NCI-H2029 (cell line): ENCODE measurements around the gene ERGIC2.
"Not testable (repeated sequence)": the region's sequence is repeated elsewhere in the genome, so short reads cannot be mapped to it uniquely, and the experiment has no call there.

Source experiments
- DNase-seq: peaks from one replicate; lab custom pipeline; 2025; lab: John Stamatoyannopoulos, UW

The ERGIC2 gene, protein sequence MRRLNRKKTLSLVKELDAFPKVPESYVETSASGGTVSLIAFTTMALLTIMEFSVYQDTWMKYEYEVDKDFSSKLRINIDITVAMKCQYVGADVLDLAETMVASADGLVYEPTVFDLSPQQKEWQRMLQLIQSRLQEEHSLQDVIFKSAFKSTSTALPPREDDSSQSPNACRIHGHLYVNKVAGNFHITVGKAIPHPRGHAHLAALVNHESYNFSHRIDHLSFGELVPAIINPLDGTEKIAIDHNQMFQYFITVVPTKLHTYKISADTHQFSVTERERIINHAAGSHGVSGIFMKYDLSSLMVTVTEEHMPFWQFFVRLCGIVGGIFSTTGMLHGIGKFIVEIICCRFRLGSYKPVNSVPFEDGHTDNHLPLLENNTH

DNA sequence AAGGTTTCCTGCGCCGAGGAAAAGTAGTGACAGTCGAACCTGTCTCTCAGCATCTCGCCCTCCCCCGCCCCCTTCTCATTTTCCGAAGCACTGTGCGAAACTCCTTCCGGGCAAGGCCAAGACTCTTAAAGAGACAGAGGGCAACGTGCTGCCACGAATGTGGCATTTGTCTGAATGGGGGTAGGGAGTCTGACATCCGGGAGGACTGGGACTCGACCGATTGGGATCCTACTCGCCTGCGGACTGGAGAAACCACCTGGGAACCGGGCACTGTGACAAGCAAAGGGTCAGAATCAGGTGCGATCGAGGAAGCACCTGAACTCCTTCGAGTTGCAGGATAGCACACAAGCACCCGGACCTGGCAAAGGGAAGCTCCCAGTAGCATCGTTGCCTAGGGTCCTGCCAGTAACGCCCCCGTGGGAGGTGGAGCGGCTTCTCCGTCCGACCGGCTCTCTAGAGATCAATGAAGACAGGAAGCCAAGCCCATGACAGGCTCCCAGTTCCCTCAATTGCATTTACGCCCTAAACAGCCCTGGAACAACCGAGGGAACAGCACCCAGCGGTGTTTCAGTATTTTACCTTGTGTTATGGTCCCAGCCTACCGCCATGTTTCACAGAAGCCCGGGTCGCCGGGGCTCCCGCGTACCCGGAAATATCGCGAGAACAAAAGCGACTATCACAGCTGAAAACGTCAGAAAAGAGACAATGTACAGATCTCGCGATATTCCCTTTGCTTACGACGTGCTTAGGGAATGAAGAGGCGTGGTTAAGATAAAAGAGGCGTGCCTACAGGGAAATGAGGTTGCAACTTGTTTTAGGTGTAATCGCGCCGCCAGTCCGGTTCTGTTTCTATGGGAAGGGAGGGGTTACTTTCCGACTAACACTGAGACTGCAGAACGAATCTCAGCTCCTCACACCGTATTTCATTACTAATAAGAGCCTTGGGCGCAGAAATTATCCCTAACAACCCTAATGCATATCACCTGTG lies at the start of gene ERGIC2:
Gene ERGIC2, minus strand, starts transcription at position 637 of the 988 bp plus-strand sequence. CDS start 9,539 bp downstream, outside the sequence.
- DNase-seq: peak; percentile 99

DNA sequence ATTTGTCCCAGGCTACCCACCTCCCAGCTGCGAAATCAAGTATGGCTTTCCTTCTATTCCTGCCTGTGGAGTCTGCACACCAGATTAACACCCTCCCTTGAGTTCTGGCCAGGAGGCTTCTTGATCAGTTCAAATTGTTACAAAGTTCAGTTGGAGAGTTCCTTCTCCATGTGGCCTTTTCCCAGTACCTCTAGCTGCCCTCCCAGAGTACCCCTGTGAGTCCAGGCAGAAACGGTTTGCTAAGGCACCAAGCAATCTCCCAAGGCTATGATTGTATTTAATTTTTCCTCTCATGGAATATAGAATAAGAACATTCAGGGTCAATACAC lies 49.7 kb upstream of the ERGIC2 start:
- DNase-seq: no peak

DNA sequence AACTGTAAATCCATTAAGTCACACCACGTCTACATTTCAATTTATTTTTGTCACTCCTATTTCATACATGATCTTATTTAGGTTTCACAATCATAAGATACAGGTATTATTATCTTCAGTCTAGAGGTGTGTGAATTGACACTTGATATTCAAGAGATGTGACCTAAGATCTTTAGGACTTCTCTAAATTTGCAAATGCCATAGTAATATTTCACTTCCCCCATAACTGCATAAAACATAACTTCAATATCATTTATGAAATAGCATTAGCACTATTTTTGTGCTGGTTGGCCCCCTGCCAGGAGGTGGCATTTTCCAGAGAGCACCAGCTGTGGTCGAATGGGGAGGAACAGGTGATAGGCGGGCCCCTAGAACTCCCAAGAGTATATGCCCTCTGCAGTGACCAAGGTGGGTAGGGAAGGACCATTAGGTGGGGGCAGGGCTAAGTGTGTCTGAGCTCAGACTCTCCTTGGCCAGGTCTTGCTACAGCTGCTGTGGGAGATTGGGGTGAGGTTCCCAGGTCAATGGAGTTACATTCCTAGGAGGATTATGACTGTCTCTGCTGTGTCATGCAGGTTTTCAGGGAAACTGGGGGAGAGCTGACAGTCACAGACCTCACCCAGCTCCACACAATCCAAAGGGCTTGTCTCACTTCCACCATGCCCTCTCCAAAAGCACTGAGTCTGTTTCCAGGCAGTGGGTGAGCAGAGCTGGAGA lies 49.2 kb upstream of the ERGIC2 start:
- no peak for DNase-seq

DNA sequence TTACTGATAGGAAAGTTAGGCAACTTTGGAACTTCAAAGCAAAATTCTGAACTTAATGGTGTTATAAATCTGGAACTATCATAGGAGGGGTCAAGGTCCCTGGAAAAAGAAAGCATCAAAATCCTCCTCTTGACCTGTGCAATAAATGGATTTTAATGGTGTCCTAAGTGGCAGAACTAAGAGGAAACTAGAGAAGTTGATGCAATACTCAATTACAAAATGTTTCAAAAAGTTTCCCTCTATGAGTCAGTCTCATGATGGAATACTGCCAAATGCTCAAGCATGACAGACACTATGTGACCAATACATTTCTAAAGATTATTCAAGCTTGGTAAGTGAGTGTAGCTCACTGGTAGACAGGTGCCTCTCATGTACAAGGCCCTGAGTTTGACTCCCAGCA lies 47.7 kb upstream of the ERGIC2 start:
- DNase-seq: no peak

DNA sequence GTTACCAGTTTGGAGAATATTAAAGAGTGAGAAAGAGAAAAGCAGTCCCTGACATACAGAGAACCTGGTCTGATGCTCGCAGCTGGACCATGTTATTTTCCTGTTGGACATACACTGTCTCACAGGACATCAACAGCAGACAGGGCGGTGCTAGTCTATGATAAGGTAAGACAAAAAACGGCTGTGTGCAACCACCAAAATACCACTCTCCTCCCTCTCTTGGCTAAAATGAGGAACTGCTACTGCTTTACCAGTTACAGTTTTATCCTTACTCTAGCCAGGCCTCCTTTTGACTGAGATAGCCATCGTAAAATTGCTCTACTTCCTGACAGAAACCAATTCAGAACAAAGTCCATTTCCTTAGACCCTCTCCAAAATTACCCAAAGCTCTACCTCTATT lies 47.0 kb upstream of the ERGIC2 start:
- no peak for DNase-seq

DNA sequence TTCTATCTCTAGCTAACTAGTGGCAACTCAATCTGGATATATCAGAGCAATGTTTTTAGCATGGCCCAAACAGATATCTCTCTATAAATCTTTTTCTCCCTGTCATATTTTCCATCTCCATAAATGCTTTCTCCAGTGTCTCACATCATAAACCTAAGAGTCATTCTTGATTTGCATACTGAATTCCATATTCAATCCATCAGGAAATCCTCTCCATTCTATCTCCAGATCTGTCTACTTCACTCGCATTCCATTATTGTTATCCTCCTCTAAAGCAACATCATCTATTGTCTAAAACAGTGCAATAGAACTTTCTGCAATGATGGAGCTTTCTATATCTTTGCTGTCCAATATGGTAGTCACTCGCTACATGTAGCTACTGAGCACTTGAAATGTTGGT lies 45.5 kb upstream of the ERGIC2 start:
- no peak for DNase-seq

DNA sequence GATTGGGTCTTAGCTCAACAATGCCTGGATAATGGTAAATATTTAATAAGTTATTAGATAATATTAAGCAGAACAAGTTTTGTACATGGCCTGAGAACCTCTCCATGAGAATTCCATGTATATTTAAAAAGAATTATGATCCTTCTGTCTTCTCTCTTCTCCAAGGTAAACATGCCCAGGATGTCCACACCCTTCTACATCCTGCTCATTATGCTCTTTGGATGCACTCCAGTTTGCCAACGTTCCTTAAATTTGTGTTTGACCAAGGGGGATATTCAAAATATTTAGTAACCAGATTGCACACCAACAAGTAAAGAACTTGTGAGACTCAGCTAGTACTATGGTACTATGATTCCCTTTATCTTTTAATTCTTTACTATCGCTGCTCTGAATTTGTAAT lies 44.8 kb upstream of the ERGIC2 start:
- no peak for DNase-seq

DNA sequence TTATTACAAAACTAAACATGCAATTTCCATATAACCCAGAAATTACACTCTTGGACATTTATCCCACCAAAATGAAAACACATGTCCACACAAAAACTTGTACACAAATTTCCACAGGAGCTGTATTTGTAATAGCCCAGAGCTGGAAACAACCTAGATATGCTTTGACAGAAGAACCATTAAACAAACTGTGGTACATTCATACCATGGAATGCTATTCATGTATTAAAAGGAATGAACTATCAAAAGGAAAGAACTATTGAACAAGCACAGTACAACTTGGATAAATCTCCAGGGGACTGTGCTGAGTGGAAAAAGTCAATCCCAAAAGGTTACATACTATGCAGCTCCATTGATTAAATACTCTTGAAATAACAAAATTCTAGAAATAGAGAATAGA lies 35.8 kb upstream of the ERGIC2 start:
- DNase-seq: no peak

DNA sequence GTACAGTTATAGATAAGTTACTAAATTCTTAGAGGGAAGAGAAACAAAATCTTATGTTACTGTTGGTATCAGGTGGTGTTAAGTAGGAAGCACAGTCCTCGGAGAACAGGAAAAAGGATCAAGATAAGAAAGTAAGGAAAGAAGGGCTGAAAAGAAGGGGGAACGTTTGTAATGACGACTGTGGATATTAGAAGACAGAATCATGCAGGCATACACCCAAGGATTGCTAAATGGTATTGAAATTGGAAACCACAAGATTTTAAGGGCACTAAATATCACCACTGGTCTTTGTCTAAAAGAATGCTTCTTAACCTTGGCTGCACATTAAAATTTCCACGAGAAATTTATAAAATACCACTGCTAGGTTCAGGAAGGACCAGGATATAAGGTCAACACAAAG lies 34.1 kb upstream of the ERGIC2 start:
- DNase-seq: no peak

DNA sequence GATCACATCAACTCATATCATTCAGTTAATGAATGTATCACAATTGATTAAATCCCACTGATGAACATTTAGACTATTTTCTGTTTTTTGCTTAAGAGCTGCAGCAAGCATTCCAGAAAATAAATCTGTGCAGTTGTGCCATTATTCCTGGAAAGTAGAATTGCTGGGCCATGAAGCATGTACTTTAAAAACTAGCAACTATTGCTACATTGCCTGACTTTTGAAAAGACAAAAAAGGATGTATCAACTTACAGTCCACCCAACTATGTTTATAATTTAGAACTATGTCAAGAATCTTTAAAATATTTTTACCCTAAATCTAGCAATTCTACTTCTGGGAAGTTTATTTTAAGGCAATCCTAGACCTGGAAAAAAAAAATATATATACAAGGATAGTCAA lies 33.4 kb upstream of the ERGIC2 start:
- DNase-seq: no peak

DNA sequence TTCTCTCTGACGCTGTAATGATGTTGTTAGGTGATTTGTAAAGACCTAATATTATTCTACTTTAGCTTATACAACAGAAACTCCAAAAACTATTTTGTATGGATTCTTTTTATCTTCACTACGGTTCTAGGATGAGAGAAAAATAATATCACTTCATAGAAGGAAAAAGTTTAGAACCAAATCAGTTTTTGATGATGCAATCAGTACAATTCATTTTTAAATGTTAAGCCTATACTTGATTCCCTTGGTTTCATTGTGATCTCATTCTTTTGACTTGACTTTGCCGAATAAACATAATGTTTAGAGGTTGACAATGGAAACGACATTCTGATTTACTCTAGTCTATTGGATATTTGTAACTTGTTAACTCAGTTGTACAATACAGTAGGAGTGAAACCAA lies 24.6 kb upstream of the ERGIC2 start:
- no peak for DNase-seq

DNA sequence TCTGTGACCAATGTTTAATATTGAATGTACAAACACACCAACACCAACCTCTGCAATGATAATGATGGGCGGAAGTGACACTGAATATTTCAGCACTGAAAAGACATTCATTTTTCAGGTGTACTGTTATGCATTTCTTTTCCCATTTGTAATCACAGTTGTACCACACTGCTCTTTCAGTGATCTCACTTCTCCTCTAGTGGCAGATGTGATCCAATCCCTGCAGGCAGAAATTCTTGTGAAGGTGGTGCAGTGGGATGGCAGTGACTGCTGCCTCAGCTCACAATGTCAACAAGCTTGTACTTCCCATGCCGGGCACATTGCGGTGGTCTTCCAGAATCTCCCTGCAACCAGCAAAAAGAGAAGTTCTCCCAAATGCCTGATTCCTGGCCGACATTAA lies 23.0 kb upstream of the ERGIC2 start:
- no peak for DNase-seq

DNA sequence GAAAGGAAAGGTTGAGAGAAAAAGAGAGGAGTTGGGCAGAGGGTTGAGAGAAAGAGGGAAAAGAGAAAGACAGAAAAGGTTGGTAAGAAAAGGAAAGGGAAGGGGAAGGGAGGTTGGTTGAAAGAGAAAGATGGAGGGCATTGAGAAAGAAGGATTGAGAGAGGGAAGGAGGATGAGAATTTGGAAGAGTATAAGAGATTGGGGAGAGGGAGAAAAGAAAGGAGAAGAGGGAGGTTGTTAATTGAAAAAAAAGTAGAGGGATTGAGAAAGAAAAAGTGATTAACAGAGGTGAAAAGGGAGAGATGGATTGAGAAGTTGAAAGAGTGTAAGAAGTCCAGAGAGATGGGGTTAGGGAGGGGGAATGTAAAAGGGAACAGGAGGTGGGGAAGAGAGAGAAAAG lies 21.5 kb upstream of the ERGIC2 start:
- DNase-seq: no peak

DNA sequence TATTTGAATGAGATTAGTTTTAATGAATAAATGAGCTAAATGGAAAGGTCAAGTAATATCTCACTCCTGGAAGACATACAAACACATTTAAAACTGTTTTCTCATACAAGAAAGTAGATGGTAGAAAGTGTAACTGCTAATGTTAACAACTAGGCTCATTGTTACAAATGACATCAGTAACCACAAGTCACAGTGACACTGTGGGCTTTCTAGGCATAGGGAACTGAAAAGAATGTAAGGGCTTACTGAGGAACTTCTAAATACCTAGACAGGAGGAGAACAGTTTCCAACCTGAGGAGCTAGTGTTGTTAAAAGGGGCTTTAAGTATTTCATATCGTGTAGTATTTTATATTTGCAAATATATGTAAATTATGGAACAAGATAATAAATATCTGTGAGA lies 17.5 kb upstream of the ERGIC2 start:
- no peak for DNase-seq

DNA sequence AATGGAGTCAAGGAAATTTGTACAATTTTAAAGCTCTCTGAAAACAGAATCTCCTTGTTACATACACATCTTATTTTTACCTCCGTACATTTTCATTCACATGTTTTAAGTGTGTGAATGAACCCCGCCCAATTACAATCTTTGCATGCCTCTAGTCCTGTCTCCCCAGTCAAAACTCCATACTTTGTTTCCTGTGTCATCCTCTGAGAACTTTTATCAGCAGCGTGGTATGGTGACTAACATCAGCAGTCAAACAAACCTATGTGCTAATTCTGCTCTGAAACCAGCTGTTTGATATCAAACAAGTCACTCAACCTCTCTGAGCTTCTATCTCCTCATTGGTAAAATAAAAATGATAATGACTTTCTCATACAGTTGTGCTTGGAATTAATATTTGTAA lies 15.8 kb upstream of the ERGIC2 start:
- no peak for DNase-seq

DNA sequence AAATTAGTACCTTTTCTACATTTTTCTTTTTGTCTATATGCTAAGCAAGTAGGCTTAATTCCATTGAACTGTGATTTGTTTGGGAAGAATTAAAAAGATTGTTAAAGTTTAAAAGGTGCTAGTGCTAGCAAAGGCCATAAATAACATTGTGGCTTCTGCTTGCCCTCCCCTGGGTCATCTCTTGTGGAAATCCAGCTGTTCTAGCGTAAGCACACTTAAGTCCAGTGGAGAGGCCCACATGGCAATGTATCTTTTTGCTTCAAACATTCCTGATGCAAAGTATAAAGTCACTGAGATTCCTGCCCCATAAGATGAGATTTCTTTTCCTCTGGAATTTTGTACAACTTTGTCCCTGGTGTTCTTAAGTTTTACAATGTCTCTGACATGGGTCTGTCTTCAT lies 14.4 kb upstream of the ERGIC2 start:
- no peak for DNase-seq

DNA sequence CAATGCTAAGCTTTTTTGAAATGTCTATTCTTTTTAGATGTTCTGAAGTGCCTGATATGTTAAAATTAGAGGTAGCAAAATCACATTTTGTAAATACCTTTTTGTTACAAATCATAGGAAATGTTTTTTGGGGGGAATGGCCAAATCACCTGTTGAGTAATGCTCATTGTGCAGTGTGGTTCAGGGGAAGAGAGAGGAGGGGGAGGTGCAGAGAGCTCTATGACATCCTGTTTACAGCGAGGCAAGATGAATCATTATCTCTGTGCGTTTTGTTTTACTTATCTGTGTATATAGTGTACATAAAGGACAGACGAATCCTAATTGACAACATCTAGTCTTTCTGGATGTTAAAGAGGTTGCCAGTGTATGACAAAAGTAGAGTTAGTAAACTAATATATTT lies 9.4 kb upstream of the ERGIC2 start:
- DNase-seq: not testable (repeated sequence)

DNA sequence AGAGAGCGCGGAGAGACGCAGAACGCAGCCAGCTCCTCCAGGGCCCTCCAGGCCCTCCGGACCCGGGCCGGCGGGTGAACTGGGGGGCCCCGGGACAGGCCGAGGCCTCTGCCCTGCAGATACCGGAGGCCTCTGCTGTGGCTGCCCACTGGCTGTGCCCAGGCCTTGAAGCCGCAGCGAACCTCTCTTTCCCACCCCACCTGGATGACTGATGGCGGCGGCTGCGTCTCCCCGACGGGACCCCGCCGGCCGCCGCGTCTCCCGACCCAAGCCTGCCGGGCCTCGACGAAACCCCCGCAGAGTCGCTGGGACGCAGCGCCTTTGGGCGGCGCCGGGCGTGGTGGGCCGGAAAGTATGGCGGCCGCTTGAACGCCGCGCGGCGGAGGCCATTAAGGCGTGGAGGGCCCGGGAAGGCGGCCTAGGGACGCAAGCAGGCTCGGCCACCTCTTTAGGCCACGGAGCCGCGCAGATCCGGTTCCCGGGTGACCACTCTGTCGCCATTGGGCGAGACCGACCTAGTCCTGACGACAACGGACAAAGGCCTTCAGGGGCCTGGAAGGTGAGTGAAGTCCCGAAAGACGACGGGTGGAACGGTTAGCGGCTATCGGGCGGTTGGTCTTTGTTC lies 8.4 kb upstream of the ERGIC2 start:
- DNase-seq: no peak

DNA sequence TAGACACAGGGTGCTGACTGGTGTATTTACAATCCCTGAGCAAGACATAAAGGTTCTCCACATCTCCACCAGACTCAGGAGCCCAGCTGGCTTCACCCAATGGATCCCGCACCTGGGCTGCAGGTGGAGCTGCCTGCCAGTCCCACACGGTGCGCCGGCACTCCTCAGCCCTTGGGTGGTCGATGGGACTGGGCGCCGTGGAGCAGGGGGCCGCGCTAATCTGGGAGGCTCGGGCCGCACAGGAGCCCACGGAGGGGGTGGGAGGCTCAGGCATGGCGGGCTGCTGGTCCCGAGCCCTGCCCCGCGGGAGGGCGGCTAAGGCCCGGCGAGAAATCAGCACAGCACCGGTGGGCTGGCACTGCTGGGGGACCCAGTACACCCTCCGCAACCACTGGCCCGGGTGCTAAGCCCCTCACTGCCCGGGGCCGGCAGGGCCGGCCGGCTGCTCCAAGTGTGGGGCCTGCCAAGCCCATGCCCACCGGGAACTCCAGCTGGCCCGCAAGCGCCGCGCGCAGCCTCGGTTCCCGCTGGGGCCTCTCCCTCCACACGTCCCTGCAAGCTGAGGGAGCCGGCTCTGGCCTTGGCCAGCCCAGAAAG lies 5.2 kb upstream of the ERGIC2 start:
- not testable (repeated sequence) for DNase-seq

DNA sequence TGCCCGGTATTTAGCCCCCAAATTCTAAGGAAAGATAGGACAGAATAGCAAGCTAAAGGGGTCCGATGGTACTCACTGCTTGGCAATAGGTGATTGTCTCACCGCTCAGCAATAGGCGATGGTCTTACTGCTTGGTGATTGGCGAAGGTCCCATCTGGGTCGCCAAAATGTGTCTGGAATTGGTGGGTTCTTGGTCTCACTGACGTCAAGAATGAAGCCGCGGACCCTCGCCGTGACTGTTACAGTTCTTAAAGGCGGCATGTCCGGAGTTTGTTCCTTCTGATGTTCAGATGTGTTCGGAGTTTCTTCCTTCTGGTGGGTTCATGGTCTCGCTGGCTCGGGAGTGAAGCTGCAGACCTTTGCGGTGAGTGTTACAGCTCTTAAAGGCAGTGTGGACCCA lies 4.2 kb upstream of the ERGIC2 start:
- DNase-seq: not testable (repeated sequence)

DNA sequence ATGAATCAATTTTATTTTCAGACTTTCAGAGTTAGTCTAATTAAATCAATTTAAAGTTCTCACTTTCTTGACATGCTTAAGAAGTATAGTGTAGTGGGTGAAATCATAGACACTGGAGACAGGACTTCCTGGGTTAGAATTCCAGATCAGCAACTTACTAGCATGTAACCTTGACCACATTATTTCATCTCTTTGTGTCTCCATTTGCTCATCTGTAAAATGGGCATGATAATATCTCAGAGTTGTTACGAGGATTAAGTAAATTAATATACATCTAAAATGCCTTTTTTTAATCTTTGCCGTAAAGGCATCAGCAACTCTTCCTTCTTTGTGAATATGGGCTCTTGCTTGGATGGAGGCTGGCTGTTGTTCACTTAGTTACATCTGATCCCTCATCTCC lies 1.3 kb upstream of the ERGIC2 start:
- DNase-seq: no peak

DNA sequence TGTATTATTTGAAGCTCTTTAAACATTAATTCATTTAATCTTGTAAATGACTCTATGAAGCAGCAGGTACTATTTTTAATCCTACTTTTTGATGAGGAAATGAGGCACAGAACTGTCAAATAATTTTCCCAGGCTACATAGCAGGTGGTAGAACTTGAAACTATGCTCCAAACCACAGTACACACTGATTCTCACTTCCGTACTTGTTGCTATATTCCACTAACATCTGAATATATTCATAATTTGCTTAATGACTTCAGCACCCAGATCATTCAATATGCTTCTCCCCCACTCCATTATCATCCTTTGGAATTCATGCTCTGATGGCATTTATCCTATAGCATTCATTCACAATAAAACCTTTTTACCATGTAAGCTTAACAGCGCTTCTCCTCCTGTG lies 4.9 kb downstream of the ERGIC2 start:
- DNase-seq: no peak
